Suppressor macrophage (primary cell): ENCODE results near the gene PPP4C.
"Not testable (repeated sequence)": the region's sequence is repeated elsewhere in the genome, so short reads cannot be mapped to it uniquely, and the experiment has no call there.

ENCODE experiments used
- DNase-seq, 4 experiments: peaks; one replicate each; pipeline ENCODE4 v3.0.0-alpha.2; 2020 to 2022

PPP4C gene

DNA sequence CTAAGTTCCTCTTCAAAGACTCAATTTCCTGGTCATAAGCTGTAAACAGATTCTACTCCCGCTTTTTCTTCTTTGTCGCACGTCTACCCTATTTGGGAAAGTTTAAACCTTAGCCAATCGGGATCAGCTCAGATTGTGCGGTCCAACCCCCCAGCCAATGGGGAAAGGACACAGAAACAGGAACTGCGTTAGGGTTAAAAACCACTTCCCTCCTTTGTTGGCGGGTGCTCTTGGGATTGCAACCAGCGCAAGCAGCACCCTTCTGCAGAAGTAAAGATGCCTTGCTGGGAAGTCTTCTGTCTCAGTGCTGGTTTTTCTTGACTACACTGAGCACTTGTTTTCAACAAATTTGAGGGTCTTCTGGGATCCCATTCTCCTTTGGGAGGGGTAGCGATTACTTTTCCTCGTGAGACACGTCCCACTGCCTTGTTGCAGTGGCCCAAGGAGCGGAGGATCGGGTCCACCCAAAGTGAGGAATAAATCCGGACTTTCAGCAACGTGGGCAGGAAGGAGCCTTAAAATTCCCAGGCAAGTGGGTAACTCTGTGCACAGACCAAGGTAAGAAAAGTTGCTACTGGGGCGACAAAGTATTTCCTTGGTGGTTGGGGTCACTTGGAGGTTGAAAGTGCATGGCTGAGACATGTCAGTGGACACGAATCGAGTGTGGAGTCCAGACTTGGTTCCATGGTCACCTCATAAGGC is 21.2 kb downstream of the PPP4C start:
- peak; percentile 36 to 60 (median 53) for DNase-seq

DNA sequence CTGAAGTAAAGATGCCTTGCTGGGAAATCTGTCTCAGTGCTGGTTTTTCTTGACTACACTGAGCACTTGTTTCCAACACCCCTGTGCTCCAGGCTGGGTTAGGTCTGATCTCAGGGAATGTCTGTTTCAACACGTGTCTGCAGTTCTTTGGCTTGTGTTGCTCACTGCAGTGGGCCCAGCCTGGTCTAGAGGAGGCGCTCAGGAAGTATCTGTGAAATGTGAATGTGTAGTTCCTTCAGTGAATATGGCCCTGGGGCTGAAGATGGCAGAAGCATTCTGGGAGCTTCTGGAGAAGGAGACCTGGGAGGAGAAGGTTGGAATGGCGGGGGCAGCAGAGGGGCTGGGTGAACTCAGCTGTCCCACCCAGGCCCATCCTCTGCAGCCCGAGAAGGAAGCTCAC is 28.3 kb downstream of the PPP4C start:
- no peak for DNase-seq

DNA sequence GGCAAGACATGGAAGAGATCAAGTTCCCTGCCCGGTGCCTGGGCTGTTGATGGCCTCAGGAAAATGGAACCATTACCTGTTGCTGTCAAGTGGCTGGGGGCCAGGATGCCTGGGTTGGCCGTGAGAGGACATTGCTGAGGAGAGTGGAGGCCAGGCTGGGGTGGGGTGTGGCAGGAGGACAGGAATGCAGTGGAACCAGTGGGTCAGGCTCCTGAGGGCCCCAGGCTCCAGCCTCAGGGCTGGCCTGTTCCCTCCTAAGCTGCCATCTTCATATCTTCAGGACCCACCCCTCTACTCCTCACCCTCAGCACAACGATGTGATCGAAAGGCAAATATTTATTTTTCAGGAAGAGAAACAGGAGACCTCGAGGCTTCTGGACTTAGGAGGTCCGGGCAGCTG is 28.7 kb downstream of the PPP4C start:
- no peak for DNase-seq

DNA sequence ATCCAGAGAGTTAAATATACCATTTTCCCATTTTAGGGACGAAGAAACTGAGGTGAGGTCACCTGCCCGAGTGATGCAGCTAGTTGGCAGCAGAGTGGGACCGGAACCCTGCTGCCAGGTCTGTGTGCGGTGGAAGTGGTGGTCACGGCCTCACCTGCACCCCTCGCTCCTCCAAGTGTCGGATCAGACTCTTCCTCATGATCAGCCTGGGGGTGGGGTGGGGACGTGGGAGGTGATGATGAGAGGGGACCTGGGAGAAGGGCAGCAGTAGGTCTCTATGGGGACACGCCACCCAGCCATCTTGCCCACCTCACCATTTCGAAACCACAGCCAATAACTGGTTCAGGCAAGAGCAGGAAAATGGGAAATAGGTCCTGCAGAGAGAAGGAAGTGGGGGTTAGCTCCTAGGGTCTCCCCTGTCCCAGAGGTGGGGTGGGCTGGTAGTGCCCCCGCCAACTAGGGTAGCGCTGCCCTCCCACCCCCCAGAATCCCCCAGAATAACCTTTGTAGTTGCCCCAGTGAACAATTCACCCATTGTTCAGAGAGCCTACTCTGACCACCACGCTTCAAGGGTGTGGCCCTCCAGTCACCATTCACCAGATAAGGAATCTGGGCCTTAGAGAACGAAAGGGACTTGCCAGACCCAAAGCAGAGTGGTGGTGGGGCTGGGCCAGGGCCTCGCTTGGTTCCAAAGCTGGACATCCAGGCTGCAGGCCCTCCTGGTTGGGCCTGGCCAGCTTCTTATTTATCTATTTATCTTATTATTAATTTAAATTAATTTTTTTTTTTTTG is 32.5 kb downstream of the PPP4C start:
- no peak for DNase-seq

DNA sequence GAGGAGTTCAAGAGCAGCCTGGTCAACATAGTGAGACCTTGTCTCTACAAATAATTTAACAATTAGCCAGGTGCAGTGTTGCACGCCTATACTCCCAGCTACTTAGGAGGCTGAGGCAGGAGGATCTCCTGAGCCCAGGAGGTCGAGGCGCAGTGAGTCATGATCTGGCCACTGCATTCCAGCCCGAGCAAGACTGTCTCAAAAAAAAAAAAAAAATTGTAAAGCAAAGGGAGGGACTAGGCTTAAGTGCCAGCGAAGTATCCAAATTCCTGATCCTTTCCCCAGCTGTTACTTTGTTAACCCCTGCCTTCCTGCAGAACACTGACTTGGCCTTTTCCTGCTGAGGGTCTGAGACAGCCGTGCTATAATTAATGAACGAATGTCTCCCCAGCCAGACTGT is 34.9 kb downstream of the PPP4C start:
- DNase-seq: no peak

DNA sequence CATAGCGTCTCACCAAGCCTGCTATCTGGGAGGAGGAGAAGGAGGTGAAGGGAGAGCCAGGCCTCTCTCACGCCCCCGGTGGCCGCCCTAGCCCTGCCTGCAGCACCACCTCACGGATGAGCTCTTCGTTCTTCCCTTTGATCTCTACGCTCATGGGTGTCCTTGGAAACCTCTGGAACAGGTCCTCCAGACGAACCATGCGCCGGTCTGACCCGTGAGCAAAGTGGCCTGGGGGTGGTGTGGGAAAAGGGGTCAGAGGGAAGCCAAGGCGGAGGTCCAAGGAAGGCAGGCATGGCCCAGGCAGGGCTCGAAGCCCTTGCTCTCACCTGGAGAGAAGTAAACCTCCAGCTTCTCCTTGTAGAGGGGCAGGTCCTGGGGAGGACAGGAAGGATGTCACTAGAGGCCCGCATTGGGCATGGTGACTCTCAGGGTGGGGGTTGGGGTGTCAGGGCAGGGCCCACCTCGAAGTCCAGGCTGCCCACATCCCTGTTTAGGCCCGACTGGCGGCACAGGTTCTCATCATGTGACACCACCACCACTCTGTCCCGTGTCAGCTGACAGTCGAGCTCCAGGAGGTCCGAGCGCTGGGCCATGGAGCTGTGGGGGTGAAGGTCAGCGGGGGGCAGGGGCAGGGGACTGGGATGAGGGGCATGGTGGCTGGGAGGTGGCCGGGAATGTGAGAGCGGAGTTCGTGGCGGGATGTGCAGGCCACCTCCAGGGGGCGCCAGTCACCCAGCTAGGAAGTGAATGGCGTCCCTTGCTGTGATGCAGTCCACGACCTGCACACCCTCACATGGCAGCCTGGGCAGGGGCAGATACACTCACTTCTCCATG is 36.6 kb downstream of the PPP4C start:
- peak; percentile 62 to 80 (median 70) for DNase-seq

DNA sequence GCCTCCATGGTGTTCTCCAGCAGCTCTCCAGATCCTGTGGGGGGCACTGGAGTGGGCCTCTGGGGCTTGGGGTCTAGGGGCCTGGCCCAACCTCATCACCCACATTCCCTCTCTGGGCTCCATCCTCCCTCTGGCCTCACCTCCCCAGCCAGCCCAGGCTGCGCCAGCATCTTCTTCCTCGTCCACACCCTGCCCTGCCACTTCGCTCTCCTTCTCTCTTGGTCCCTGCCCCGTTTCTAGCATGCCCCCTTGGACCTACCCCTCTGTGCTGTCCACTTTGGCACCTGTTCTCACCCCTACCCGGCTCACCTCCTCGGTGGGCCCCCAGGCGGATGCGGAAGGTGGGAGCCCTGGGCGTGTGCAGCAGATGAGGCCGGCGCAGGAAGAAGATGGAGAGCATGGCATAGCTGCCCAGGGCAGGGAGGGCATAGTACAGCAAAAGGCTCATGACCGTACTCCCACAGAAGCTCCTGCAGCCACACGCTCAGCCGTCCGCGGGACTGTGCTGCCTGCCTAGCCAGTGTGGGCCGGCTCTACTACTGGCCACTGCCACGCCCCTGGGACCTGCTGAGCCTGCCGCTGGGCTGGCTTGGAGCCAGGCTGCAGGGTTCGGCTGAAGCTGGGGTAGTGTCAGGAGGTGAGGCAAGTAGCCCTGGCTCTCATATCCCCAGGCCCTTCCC is 37.4 kb downstream of the PPP4C start, which contains the start of gene GDPD3:
TSS of gene GDPD3 (minus strand) at position 507 of the 680 bp plus-strand sequence. CDS start at position 448, 59 bp downstream.
- DNase-seq: no peak

DNA sequence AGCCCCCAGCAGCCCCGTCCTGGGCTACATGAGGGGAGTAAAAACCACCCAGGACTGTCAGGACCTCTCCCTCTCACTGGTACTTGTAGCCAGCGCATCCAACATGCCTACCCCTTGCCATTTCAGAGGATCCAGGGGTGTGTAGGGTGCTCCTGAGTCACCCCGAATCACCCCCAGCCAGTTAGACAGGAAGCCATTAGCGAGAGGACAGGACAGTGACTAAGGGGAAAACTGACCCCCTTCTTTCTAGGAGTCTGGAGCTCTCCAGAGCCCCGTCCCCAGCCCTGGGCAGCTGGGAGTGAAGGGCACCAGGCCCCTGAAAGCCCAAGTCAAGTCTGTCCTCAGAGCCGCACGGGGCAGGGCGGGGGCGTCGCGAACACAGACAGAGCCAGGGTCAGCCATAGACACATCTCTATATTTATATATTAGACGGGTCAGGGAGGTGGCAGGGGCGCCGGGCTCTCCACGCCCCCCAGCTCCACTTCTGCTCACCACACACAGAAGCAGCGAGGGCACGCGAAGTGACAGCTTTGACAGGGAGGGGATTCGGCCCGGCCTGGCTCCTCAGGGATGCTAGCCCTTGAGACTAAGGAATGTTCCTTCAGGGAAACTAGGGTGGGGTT is 38.0 kb downstream of the PPP4C start:
- no peak for DNase-seq

DNA sequence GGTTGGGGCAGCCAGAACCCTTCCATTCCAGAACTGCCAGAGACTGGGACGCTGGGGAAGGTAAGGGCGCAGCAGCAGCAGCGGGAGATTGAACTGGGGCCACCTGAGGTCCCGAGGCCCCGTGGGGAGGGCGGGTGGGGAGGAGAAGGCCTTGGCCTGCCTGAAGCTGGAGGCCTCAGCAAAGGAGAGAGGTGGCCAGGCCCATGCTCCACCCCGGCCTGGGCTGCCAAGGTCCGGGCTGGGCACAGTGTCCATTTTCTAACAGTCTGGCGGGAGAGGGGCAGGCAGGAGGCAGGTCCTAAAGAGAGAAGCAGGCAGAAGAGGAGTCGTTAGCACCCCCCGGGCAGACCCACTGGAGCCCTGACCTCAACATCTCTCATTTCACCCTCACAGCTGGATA is 38.6 kb downstream of the PPP4C start:
- DNase-seq: no peak

DNA sequence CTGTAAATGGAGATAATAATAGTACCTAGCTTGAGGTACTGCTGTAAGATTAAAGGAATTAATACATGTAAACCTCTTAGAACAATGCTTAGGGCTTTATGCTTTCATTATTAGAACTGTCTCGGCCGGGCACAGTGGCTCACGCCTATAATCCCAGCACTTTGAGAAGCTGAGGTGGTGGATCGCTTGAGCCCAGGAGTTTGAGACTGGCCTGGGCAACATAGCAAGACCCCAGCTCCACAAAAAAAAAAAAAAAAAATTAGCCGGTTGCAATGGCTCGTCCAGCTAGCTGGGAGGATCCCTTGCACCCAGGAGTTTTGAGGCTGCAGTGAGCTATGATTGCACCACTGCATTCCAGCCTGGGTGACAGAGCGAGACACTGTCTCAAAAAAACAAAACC is 39.0 kb downstream of the PPP4C start:
- not testable (repeated sequence) for DNase-seq

DNA sequence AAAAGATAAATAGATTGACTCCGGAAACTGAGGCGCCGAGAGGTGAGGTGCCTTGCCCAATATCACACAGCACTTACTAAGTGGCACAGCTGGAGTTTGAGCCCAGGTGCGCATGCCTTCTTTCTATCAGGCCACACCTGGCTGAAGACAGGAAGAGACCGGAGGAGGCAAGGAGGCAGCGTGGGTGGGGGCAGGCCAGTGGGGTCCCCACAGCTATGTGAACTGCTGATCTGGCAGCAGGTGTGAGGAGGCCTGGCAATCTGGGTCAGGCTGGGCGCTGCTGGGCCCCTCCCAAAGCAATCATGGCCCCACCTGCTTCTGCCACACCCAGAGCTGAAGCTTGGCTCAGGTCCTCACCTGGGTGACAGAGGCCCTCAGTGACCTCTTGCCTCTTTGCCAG is 39.4 kb downstream of the PPP4C start:
- no peak for DNase-seq

DNA sequence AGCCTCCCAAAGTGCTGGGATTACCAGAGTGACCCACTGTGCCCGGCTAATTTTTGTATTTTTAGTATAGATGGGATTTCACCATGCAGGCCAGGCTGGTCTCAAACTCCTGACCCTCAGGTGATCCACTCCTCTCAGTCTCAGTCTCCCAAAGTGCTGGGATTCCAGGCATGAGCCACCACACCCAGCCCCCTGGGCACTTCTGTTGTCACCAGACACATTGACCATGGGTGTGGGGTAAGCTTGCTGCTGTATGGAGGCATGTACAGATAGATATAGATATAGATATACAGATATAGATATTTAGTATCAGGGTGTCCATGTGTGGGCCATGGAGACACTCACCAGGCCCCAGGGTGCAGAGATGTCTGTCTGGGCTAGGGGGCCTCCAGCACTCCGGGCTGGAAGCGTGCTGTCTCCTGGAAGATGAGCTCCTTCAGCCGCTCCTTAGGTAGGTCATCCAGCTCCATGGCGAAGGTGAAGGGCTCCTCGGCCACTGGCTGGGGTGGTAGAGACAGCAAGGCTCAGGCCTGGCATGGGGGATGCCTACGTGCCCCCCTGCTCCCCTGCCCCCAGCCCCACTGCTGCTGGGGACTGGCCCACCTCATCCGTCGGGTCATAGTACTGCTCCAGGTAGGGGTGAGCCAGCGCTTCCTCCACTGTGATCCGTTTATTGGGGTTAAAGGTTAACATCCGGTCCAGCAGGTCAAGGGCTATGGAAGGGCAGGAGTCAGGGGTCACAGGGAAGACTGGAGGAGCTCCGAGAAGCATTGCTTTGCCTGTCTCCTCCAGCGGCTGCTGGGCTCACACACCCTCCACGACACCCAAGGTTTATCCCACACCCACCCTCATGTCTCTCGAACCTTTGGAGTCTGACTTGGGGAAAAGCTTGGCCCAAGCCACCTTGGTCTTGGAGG is 40.8 kb downstream of the PPP4C start:
- no peak for DNase-seq

DNA sequence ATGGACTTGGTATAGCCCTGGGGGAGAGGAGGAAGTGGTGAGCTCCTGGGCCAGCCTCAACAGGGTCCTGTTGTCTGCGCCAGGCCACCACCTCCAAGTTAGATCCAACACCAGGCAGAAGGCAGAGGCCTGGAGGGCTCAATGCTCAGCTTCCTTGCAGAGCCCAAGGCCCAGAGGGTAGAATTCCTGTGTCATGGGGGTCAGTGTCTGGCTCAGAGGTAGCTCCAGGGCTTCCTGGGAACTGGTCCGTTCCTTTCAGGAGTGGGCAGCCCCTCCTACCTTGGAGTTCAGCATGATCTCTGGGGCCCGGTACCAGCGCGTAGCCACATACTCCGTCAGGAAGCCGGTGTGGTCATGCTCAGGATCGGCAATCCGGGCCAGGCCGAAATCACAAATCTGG is 42.0 kb downstream of the PPP4C start:
- no peak for DNase-seq

DNA sequence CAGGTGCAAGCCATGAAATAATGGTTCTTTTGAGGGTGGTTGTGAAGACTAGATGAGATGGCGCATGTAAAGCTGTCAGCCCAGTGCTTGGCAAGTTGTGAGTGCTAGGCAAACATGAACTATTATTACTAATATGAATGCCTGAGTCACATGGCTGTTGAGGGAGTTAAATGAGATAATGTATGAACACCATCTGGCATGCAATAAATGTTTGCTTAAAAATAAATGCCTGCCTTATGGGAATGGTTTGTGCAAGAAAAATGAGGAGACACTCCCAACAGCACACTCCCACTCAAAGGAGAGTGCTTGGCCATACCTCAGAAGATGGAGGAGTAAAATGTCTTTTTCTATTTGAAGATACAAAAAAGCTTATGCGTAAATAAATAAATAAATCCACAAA is 43.6 kb downstream of the PPP4C start:
- DNase-seq: no peak

DNA sequence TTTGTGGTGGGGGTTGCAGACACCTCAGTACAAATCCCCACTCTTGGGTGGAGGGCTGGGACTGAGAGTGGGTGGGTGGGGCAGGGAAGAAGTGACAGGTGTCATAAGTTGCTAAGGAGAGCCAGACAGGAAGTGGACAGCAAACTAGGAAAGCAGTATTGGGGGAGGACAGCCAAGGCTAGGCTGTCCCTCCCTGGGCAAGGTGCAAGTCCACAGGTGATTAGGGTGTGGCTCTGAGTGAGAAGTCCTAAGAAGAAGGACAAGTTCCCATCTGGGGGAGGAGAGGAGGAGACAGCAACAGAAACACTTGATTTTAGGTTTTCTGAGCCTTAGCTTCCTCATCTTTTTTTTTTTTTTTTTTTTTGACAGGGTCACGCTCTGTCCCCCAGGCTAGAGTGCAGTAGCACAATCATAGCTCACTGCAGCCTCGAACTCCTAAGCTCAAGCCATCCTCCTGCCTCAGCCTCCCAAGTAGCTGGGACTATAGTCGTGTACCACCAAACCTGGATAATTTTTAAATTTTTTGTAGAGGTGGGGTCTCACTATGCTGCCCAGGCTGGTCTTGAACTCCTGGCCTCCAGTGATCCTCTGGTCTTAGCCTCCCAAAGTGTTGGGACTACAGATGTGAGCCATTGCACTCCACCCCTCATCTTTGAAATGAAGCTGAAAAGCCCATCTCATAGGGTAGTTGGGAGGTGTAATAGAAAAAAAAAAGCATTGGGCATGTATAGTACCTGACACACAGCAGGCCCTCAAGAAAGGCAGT is 44.7 kb downstream of the PPP4C start:
- DNase-seq: no peak

DNA sequence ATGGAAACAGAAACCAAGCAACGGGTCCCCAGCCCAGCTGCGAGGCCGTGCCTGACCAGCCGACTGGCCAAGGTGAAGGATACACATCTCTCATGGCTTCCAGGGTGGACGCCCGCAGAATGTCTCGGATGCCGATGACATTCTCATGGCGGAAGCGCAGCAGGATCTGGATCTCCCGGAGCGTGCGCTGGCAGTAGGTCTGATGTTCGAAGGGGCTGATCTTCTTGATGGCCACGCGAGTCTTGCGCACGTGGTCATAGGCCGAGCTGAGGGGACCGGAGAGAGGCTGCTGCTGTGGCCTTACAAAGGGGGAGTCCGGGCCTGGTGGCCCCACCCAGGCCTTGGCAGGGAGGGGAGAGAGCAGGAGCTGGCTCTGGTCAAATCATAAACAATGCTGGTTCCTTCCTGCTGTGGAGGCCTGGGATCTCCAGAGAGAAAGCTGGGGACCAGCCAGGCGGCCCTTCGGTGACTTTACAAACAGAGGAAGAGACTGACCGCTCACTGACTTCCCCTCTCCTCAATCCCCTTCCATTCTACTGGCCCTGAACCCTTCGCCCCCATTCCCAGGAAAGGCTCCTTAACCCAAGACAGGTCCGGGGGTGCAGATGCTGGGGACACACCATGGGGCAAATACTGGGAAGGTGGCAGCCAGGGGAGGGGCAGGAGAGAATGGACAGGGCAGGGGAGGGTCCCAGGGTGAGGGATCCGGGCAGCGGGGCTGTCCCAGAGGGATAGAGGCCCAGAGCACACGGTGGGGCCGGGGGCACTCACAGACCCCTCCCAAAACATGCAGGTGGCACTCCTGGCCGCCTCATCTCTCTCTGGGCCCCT is 46.2 kb downstream of the PPP4C start:
- peak in 3 of 4 experiments; percentile 26 to 56 (median 45) for DNase-seq

DNA sequence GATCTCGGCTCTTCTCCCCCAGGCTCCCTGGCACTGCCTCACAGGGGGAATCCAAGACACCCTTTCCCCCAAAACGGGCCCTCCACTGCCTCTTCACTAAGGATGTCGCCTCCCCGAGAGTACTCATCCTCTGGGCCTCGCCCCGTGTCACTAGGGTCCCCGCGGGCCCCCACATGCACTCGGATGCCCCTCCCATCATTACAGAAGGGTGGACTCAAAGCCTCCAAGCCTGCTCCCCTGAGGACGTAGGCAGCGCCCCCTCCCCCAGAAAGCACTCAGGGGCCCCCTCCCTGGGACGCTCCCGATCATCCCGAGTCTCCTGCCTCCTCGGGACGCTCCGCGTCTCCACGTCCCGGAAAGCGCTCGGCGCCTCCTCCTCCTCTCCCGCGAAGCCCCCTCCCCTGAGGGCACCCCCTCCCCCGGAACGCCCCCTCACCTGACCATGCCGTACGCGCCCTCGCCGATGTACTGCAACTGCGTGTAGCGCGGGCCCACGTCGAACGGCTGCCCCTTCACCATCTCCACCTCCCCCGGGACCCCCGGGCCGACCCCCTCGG is 46.9 kb downstream of the PPP4C start:
- peak in 2 of 4 experiments; percentile 7 to 17 for DNase-seq

DNA sequence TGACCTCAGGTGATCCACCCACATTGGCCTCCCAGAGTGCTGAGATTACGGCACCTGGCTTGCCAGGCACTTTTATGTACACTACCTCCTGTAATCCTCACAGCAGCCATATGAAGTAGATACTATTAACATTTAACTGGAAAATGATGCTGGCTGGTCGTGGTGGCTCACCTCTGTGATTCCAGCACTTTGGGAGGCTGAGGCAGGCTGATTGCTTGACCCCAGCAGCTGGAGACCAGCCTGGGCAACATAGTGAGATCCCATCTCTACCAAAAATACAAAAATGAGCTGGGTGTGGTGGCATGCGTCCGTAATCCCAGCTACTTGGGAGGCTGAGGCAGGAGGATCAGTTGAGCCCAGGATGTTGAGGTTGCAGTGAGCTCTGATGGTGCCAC is 49.2 kb downstream of the PPP4C start:
- no peak for DNase-seq

DNA sequence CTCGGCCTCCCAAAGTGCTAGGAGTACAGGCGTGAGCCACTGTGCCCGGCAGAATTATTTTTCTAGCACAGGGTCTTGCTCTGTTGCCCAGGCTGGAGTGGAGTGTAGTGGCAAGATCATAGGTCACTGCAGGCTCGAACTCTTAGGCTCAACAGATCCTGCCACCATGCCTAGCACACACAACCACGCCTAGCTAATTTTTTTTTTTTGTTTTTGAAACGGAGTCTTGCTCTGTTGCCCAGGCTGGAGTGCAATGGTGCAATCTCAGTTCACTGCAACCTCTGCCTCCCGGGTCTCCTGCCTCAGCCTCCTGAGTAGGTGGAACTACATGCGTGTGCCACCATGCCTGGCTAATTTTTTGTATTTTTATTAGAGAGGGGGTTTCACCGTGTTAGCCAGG is 49.9 kb downstream of the PPP4C start:
- not testable (repeated sequence) for DNase-seq
